Islet of Langerhans (tissue), 1 donor: ENCODE data around the gene TK1.
"Not testable (repeated sequence)": the region's sequence is repeated elsewhere in the genome, so short reads cannot be mapped to it uniquely, and the experiment has no call there.

Experiments used
- FAIRE-seq: peaks from one replicate; lab custom pipeline; 2011; peaks lifted over from hg19 to GRCh38; lab: Jason Lieb, UNC

Gene TK1

DNA sequence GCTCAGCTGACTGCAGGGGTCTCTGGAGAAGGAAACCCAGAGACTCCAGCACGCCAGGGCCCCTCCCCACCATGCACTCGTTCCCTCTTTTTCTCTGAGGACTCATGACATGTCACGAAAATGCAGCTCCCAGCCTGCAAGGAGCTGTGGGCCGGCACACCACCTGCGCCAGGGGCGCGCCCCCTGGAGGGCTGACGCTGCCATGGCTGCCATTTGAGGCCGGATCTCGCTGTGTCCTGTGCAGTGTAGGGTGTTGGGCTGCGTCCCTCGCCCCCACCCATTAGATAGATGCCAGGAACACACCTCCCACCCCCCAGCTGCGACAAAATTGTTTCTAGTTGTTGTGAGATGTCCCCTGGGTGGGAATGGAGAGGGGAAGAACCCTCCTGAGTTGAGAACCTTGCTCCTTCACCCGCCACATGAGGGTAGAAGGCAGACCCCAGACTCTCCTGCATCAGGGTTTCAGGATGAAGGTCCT is 10.3 kb downstream of the TK1 start:
- no peak for FAIRE-seq

DNA sequence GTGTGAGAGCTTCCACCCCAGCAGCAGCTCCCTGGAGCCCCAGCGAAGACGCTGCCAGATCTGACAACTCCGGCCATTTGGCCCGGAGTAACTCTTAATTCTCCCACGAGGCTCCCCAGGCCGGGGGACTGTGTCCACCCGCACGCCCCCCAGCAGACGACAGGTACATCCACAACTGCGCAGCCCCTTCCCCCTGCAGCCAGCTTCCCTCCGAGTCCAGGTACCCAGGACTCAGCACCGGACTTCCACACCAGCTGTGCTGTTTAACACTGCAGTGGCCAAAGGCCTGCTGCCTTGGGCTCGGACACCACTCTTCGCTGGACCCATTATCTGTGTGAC is 11.2 kb downstream of the TK1 start:
- no peak for FAIRE-seq

DNA sequence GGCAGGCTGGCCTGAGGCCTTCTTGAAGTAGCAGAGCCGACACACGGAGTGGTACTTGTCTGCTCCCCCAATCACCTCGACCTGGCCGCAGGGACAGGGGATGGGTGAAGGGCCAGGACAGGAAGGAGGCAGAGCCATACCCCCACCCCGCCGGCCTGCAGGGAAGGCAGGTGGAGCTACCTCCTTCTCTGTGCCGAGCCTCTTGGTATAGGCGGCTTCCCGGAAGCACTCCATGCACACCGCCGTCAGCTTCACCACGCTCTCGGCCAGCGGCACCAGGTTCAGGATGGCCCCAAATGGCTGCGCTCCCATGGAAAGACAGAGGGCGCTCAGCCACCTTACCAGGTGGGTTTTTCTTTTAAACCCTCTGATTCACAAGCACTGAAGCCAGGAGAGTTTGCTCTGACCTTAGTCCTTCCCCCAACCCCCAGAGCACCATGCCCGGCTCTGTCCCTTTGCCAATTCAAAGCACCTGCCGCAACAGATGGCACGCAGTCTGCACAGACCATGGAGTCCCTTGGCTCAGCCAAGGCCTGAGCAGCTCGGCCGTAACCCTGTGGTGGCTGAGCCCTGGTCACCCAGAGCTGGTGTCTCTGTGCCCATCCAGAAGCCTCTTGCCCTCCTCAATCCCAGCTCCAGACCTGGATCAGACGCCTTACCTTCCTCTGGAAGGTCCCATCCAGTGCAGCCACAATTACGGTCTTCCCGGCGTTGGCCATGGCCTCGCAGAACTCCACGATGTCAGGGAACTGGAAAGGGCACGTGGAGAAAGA is 11.8 kb downstream of the TK1 start:
- FAIRE-seq: no peak

DNA sequence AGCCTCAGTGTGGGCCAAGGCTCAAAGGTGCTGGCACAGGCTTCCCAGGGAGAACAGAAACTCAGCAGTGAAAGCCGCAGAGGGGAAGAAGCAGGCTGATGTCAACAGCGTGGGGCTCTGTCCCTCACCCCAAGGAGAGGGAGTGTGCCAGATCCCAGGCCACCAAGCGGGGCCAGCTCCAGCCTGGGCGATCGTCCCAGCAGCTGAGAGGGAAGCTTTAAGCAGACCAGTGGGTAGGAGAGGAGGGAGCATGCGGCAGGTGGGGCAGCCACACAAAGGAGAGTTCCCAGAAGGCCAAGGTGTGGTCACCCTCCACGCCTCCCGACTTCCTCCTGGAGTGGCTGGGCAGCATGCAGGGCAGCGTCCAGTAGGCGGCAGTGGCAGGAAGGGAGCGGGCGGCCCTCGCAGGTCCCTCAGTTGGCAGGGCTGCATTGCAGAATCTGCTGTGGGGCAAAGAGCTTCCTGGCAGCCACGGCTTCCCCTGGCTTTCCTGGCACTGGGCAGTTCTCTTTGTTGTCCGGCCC is 12.4 kb downstream of the TK1 start:
- no peak for FAIRE-seq

DNA sequence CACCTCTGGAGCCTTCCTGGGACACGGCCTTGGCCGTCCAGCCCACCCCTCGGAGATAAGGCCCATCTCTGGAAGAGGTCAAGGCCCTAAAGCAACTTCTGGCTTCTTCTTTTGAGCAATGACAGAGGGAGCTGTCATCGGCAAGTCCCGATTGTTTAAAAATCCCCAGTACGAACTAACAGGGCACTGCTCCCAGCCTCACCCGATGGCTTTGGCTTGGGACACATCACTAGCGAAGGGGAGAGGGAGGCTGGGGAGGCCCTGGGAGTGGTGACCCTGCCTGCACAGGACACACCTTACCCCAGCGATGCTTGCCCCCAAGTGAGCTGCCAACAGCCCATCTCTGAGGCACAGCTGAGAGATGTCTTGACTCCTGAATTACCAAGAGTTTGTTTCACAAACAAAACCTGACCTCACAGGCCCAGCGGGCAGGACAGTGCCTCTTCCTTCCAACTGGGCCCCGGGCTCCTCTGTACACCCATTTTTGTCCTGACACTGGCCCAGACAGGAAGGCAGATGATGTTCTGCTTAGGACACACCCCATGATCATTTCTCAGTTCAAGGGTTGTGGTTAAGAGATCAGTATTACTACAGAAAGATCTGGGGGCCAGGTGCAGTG is 13.6 kb downstream of the TK1 start:
- FAIRE-seq: no peak

DNA sequence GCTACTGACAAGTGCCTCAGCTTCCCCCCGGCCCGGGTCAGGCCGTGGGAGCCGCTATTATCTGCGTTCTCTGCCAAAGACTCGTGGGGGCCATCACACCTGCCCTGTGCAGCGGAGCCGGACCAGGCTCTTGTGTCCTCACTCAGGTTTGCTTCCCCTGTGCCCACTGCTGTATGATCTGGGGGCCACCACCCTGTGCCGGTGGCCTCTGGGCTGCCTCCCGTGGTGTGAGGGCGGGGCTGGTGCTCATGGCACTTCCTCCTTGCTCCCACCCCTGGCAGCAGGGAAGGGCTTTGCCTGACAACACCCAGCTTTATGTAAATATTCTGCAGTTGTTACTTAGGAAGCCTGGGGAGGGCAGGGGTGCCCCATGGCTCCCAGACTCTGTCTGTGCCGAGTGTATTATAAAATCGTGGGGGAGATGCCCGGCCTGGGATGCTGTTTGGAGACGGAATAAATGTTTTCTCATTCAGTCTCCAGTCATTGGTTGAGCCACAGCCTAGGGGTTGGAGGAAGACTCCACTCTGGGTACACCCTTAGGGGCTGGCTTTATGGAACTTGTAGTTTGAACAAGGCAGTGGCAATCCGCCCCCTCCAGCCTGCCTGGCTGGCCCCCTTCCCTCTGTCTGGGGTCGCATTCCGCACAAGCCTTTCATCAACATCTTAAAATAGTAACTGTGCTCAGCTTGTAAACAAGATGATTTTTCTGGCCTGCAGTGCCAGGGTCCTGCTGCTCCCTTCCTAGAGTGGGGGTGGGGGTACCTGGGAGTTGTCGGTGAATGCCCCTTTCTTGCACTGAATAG is 14.4 kb downstream of the TK1 start:
- FAIRE-seq: no peak

DNA sequence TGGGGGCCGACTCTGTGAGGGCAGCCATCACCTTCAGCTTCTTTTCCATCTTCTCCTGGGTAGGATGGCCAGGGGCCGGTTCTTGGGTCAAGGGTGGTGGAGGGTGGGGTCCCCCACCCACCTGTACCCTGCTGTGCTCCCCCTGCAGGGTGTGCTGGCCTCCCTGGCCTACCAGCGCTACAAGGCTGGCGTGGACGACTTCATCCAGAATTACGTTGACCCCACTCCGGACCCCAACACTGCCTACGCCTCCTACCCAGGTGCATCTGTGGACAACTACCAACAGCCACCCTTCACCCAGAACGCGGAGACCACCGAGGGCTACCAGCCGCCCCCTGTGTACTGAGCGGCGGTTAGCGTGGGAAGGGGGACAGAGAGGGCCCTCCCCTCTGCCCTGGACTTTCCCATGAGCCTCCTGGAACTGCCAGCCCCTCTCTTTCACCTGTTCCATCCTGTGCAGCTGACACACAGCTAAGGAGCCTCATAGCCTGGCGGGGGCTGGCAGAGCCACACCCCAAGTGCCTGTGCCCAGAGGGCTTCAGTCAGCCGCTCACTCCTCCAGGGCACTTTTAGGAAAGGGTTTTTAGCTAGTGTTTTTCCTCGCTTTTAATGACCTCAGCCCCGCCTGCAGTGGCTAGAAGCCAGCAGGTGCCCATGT is 15.1 kb downstream of the TK1 start:
- not testable (repeated sequence) for FAIRE-seq

DNA sequence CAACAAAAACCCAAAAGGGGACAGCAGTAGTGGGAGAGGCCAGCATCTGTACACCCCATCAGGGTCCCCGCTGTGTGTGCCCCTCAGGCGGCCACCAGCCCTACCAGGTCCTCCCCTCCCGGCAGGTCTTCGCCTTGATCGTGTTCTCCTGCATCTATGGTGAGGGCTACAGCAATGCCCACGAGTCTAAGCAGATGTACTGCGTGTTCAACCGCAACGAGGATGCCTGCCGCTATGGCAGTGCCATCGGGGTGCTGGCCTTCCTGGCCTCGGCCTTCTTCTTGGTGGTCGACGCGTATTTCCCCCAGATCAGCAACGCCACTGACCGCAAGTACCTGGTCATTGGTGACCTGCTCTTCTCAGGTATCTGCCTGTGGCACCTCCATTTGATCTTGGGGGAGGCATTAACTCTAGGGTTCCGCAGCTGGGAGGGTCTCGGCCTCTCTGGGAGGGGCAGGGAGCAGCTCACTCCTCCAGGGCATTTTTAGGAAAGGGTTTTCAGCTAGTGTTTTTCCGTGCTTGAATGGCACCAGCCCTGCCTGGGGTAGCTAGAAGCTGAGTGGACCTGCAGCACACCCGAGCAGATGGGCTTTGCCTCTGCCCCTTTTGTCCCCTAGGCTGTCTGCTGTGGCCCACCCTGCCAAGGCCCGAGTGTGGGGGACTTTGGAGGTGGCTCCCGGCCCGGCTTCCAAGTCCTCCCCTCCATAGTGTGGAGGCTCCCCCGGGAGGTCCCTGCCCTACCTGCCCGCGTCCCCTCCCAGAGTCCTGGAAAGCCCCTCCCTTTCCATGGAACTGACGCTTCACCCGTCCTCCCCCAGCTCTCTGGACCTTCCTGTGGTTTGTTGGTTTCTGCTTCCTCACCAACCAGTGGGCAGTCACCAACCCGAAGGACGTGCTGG is 15.9 kb downstream of the TK1 start:
- FAIRE-seq: no peak

DNA sequence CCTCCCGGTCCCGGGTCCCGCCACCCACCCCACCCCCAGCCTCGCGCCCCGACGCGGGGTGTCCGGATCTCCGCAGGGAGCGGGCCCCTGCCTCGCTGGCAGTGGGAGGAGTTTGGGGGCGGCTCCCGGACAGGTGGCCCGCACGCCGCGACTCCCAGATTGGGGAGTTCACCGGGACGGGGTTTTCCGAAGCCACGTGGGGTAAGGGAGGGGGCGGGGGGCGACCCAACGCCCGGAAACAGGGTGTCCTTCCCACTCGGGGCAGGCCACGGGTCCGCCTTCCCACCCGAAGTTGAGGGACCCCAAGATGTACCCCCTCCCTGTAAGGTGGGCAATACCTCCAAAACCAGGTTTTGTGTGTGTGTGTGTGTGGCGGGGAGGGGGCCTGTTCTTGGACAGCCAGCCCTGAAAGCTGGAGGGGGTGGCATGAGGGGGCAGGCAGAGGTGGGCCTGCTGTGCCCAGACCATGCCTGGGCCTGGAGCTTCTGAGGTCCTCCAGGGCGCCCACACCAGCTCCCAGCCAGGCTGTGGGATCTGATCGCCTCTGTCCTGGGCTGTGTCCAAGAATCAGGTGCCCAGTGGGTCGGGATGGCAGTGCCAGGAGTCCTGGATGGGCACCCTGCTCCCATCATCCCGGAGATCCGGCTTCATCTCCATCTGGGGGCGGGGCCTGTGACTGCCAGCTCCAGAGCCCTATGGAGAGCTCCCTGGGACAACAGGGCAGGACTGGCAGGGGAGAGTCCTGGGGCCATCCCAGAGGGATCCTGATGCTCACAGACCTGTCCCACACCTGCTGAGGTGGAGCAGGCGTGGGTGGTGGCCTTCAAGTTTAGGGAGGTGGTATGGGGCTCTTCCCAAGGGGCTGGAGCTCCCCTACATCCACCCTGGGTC is 17.7 kb downstream of the TK1 start:
- FAIRE-seq: no peak

DNA sequence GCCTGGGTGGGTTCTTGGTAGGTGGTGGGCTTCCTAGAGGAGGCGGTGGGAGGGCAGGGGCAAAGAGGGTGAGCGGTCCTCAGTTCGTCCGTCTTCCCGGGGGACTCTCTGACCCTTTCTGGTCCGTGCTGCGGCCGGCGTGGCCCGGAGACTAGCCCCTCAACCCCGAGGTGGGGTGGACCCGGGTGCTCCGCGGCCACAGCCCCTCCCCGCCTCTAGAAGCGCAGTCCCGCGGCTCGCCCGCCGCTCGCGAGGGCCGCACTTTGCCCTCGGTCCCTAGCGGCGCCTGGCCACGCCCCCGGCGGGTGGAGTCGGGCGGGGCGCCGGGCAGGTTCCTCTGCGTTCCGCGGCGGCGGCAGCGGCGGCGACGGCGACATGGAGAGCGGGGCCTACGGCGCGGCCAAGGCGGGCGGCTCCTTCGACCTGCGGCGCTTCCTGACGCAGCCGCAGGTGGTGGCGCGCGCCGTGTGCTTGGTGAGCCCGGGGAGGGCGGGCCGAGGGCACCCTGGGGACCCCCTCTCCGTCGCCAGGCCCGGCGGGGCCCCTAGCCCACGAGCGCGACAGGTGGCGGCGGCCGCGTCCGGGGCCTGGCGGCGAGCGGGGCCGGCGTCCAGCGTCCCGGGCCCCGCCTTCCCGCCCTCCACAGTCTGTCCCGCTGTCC is 18.5 kb downstream of the TK1 start, which contains the start of gene SYNGR2:
Gene SYNGR2, plus strand, starts transcription at position 340 of the 661 bp plus-strand sequence. Its CDS starts 36 bp downstream, at position 376.
- FAIRE-seq: no peak

DNA sequence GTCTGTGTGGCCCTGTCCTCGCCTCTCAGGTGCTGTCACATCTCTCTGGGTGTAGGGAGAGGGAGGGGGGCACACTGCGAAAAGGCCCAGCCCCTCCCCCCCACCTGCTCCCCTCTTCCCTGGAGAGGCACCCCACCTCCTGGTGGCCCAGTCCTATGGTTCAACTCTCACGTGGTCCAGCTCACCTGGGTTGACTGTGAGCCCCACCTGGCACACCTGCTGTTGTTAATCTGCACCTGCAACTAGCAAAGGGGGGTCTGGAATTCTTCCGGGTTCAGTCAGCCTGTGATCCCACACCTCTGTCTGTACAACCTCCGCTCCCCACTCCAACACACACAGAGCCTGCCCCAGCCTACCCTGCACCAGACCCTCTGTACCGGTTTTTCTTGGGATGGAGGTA is 20.4 kb downstream of the TK1 start:
- no peak for FAIRE-seq

DNA sequence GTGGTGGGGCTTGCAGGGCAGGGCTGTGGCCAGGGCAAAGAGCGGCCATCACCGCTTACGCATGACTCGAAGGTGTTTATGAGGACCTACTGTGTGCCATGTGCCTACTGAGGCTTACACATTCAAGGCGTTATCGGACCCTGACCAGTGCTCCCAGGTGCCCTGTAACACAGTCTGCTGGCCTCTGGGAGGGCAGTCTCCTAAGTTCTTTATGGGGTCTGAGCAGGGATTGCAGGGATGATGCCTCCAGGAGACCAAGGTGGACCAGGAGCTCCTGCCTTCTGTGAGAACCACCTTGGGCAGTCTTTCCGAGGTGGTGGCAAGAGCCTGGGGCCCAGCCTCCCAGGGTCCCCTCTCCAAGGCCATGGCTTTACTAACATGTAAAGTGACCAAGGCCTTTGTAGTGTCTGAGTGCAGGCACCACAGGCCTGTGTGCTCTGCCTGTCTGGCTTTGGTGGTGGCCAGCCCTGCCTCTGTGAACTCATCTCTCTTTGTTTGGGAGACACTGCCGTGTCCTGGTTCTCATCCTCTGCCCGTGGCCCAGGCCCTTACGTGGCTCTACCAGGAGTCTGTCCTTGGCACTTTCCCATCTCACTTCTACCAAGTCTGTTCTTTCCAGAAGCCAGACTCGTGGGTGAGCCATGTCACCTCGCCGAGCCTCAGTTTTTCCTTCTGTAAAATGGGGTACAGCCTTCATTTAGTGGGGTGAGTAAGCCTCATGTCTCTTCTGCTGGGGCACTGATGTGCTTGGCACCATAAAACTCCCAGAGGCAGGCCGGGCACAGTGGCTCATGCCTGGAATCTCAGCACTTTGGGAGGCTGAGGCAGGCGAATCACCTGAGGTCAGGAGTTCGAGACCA is 21.9 kb downstream of the TK1 start:
- no peak for FAIRE-seq

DNA sequence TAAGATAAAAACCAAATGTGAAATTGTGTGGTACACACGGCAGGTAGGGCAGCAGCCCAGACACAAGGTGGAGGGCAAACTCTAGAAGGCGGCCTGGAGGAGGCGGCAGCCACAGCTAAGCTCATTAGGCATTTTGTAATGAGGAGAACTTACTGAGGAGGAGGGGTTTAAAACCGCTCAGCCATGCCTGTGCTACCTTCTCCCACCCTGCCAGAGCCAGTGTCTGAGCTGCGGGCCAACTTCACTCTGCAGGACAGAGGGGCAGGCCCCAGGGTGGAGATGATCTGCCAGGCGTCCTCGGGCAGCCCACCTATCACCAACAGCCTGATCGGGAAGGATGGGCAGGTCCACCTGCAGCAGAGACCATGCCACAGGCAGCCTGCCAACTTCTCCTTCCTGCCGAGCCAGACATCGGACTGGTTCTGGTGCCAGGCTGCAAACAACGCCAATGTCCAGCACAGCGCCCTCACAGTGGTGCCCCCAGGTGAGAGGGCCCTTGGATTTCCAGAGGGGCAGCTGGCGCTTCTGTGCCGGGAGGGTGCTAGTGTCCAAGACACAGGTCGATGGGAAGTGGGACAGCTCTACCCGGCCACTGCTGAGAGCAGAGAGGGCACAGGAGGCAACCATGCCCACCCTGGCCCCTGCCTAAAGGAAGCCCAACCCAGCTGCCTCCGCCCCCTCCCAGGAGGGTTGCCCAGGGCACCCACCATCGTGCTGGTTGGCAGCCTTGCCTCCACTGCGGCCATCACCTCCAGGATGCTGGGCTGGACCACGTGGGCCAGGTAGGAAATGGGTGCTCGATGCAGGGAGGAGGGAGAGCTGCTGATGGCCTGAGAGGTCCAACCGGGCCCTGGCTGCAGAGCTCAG is 22.7 kb downstream of the TK1 start:
- no peak for FAIRE-seq

DNA sequence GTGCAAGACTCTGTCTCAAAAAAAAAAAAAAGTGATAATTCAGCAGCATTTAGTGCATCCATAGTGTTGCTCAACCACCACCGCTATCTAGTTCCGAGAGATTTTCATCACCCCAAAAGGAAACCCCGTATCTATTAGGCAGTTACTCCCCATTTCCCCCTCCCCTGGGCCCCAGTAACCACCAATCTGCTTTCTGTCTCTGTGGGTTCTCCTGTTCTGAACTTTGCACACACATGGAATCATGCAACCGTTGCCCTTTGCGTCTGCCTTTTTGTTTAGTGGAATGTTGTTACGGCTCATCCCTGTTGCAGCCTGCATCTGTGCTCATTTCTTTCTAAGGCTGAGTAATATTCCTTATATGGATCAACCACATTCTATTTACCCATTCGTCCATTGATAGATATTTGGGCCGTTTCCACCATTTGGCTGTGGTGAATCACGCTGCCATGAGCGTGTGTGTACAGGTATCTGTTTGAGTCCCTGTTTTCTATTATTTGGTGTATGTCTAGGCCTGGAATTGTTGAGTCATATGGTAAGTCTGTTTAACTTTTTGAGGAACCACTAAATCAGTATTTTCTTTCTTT is 27.2 kb downstream of the TK1 start:
- no peak for FAIRE-seq

DNA sequence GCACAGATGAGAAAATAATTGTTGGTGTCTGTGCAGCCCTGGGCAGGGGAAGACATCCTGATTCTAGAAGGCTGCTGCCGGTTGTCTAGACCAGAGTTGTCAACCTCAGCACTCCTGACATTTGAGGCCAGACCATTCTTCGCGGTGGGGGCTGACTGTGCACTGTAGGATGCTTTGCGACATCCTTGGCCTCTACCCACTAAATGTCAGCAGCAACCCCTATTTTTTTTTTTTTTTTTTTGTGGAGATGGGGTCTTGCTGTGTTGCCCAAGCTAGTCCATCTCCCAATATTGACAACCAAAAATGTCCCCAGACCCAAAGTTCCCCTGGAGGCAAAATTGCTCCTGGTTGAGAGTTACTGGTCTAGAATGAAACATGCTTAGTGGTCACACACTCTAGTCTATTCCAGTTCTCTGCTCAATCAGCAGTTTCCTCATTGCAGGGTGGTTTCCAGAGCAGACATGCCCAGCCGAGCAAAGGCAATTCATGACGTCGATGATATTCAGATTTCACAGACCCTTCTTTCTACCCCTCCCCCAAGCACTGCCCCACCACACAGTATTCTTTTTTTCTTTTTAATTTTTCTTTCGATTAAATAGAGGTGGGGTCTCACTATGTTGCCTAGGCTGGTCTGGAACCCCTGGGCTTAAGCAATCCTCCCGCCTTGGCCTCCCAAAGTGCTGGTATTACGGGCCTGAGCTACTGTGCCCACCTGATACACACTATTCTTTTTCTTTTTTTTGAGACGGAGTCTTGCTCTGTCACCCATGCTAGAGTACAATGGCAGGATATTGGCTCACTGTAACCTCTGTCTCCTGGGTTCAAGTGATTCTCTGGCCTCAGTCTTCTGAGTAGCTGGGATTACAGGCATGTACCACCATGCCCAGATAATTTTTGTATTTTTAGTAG is 31.7 kb downstream of the TK1 start:
- no peak for FAIRE-seq

DNA sequence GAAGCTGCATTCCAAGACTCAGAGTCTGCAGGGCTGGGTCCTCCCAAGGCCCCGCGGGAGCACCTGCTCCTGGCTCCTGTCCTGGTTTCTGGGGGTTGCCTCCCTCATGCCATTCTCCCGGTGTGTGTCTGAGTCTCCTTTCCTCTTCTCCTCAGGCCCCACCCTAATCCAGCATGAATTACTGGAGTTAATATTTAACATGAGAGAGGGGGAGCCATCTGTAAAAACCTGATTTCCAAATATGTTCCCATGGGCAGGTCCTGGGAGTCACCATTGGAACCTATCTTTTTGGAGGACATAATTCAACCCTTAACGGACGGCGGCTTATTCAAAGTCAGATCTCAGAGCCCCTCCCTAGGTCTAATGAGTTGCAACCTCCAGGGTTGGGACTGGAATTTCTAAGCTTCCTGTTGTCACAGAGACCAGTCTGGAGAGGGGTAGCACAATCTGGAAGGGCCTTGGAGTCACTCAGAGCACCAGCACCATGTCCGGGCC is 35.3 kb downstream of the TK1 start:
- no peak for FAIRE-seq
